Measurements from ENCODE around the gene RAP1GDS1. TPM values are rescaled to one million over a fixed set of nuclear protein-coding genes. Genes with fewer than 3 reads are reported as not detected.

RAP1GDS1 gene
- total RNA-seq, 1 donor from 2014 or later, result 65.9 TPM

- no peak for DNase-seq (ENCODE audit: low read depth, low spot score)
Measured at GRCh38 chr4:98482503-98482846, 221.3 kb downstream of the RAP1GDS1 start.

DNA sequence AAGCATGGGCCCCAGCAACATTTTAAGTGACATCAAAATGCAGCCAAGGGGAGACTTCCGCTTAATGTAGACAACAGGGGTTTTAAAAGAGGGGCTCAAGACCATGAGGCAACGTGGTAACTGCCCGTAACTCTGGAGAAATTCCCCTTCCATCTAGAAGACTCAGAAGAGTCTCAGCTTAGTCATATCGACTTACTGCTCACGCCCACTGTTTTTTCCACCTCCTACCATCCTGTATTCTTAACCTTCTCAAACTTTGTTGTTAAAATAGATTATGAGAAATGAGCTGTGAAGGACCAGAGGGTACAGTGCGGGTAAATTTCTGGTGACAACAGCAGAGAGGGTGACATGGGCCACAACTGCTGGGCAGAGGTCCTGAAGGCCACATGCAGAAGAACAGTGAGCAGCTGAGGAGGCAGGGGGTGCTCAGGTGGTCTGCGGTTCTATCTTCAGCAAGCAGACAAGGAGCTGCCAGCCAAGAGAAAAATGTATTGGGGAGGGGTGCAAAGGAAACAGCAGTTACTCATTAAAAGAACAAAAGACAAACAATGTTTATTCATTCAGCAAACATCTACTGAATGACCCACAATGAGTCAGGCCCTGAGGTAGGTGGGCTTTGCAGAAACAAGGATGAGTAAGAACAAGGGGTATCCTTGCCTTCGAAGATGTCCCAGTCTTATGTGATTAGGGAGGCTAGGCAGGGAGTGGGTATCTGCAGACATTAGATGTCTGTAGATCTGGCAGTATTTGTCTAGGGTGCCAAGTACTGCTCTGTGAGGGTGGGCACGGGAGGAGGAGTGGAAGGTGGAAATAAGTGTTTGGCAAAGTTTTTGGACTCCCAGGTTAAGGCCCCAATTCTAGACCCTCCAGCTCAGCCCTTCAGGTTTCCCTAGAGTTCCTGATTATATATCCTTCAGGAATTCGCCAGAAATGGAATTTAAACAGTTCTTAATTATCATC lies 221.9 kb downstream of the RAP1GDS1 start:
- no peak for DNase-seq (ENCODE audit: low read depth, low spot score)

DNA sequence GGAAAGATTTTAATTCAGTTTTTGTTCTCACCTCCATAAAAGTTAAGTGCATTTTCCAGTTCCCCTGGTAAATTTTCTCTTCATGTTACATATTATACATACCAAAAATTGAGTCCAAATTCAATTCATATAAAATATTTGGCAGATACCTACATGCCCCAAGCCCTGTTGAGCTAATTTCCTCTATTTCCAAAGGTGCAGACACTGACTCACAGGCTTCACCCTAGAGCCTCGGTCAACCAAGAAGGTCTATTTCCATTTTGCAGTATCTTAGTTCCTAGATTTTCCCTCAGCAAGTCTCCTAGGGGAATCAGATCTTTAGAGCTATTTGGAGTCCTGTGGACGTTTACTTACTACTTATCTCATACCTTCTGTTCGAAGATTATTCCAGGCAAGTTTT lies 222.8 kb downstream of the RAP1GDS1 start:
- no peak for DNase-seq (ENCODE audit: low read depth, low spot score)

DNA sequence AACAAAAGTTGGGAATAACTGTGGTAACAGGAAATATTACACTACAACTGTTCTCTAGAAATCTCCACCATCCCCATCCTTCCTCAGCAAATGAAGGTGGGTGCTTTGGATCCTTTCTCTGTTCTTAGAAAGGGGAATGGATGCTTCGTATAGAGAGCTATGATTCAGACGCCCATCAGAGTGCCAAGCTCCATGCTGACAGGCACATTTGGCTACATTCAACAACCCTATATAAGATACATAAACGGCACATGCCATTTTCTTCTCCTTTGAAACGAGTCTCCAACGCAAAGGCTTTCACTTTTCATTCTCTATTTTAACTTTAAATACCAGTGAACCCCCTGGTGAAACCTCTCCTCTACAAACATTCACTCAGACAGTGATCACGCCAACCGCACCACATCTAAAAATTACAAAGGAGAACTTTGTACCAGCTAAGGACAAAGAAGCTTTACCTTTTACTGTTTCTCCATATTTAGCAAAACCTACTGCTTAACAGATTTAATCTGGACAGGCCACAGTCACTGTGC lies 224.7 kb downstream of the RAP1GDS1 start:
- DNase-seq (ENCODE audit: low read depth, low spot score), result no peak

DNA sequence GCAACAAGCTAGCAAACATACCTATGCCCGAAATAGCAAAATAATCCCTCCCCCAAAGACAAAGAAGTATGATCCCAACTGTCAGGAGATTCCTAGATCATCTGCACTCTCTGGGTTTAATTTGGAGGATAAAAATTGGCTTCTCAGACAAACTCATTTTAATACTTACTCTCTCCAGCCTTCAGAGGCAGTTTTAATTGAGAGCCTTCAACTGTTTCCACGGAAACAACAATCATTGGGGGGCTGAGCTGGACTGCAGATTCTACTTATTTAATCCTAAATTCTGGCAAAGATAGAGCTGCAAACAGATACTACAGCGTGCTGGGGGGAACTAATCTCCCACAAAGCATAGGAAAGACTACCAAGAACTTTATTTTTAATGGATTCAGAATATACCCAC lies 229.1 kb downstream of the RAP1GDS1 start:
- no peak for DNase-seq (ENCODE audit: low read depth, low spot score)

DNA sequence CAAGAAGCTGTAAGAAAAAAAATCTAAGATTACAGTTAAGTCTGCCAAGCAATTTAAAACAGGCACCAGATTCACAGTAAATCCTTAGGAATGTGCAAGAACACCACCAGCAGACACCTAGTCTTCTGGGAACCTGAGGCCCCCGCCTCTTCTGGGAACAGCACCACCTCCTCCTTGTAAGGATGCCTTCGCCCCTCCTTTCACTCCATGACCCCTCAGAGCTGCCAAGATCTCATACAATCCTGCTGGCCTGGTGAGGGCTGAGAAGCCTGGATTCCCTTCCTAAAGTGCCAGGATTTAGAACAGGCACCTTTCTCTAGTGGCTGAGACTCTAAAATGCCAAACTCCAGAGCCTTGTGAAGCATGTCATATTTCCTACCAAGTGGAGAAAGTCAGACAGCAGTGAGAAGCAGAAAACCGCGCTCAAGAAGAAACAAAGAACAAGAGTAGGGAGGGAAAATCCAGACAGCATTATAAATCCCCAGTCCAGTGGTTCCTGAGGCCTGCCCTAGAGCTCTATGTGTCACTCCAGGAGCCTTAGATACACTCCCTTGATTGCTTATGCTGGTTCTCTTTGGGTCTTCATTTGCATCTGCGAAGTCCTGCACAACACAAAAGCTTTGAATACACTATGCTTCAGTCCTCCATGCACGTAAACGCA lies 230.8 kb downstream of the RAP1GDS1 start:
- DNase-seq (ENCODE audit: low read depth, low spot score), result no peak

DNA sequence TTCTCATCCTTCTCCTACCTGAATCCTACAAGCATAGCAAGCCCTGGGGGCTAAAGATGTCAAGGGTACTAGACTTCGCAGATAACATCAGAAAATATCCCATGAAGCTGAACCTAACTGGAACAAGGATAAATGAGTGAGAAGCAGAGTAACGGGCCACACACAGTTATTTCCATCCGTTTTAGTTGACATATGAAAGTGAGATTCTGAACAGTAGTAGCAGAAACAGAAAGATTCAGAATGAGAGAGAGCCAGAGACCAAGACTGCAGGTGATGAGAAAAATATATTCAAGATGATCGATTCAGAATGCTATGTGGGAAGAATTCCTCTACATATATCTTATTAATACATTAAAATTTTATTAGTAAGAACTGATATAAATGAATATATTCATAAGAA lies 232.1 kb downstream of the RAP1GDS1 start:
- no peak for DNase-seq (ENCODE audit: low read depth, low spot score)

Other genes with a start within 250 kb of the RAP1GDS1 start
- 0.07 and 0.14 TPM in 2 replicates for gene STPG2, start 117.9 kb upstream of the RAP1GDS1 start, total RNA-seq

All from pulmonary artery endothelial cell (primary cell).